HG02571 (cell line): ENCODE results near the gene IL31.
"Not testable (repeated sequence)": the region's sequence is repeated elsewhere in the genome, so short reads cannot be mapped to it uniquely, and the experiment has no call there.

Experiments used
- ATAC-seq: cut with Tn5 transposase; IDR thresholded peaks from one replicate; pipeline ENCODE4 v1.9.1; 2021; ENCODE audit warnings: mild to moderate bottlenecking, moderate library complexity; ENCODE audit not compliant: unreplicated experiment

IL31 gene

GRCh38 chr12:122194804-122195203 is 20.8 kb upstream of the IL31 start:
- ATAC-seq = no peak

DNA sequence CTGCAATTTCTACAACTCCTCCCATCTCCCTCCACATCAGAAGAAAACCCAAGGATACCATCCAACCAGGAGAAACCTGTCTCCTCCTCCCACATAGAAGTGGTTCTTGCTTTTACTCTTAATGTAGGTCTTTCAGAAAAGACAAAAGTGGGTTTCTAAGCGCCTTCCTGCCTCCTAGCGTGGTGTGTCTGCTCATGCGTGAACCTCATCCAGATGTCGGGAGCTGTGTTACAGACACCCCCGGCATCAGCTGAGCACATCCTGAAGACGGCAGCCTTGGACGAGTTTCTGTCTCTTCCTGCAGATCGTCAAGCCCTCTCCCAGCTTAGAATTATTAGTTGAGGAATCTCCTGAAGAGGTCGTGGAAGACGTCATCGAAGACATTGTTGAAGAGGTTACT is 18.4 kb upstream of the IL31 start:
- ATAC-seq = no peak

DNA sequence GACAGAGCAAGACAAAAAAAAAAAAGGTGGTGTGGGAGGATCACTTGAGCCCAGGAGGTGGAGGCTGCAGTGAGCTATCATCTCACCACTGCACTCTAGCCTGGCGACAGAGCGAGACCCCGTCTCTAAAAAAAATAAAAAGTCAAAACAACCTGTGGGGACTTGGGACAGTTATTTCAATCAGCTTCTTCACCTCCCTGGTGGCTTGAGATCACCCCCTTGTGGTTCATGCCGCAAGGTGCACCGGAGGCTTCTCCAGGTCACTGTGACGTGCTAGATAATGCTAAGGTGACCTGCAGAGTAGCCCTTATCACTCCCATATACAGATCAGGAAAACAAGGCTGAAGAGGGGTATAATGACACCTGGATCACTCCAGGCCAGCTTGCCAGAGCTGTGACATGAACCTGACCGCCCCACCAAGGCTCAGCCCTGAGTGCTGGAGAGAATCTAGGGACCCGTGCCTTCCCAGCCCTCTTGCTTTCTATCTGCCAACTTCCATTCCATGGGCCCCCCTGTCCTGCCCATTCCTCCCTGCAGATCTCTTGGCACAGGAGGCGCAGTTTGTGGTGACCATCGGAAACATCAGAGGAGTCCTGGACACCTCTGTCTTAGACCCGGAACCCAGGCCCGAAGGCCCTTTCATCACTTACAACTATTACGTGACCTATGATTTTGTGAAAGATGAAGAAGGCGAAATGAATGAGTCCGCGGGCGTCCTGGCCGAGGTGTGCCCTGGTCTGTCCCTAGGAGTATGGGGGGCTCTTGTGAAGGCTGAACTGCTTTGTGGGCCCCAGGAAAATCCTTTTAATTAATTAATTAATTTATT is 17.0 kb upstream of the IL31 start:
- no peak for ATAC-seq

- no peak for ATAC-seq
These were observed 15.8 kb upstream of the IL31 start for GRCh38 chr12:122189626-122190475.

- no peak for ATAC-seq
These were observed 13.4 kb upstream of the IL31 start for GRCh38 chr12:122187466-122187865.

DNA sequence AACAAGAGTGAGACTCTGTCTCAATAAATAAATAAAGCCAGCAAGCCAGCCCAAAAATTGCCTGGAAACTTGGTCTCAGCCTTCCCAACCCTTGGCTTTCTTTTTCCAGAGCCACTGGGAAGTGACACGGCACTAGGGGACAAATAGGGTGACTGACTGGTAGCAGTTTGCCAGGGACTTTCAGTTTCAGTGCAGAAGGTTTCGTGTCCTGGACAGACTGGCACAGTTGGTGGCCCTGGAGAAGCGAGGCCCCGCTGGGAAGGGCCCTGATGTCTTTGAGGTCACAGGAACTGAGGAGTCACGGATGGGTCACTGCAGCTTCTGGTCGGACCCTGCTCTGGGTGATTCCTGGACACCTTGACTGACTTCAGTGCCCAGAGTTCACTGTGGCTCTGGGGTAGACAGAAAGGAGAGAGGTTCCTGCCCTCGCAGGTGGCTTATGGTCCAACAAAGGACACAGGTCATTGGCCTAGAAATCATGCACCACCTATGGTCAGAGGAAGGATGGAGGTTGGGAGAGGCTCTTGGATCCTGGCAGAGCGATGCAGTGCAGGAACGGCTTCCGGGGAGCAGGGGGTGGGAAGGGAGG is 11.6 kb upstream of the IL31 start:
- ATAC-seq = no peak

DNA sequence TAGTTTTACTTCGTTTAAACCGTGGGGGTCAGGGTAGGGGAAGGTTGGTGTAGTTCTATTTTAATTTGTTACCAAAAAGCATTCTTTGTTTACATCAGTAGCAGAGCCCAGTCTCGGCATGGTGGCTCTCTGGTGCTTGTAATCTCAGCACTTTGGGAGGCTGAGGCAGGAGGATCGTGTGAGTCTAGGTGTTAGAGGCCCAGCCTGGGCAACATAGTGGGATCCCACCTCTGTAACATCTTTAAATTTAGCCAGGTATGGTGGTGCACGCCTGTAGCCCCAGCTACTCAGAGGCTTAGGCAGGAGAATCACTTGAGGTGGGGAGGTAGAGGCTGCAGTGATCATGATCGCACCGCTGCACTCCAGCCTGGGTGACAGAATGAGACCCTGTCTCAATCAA is 11.1 kb upstream of the IL31 start:
- ATAC-seq = no peak

DNA sequence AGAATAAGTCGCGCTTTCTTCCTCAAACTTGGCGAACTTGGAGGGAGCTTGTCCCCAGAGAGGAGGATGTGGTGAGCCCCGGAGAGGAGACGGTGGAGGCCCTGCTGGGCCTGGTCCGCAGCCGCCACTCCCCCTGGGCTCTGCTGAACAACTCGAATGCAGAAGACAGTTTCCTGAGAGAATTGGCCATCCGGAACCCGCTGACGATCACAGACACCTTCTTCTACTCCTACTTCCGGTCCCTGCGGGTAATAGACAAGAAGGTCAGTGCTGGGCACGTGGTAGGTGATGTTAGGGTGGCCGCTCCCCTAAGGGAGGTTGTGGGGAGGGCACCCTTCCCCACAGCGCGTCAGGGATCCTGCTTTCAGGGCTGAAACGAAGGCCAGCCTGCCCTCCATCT is 10.5 kb upstream of the IL31 start:
- ATAC-seq = no peak

- ATAC-seq = no peak
These were observed 9.5 kb upstream of the IL31 start for GRCh38 chr12:122183588-122183940.

DNA sequence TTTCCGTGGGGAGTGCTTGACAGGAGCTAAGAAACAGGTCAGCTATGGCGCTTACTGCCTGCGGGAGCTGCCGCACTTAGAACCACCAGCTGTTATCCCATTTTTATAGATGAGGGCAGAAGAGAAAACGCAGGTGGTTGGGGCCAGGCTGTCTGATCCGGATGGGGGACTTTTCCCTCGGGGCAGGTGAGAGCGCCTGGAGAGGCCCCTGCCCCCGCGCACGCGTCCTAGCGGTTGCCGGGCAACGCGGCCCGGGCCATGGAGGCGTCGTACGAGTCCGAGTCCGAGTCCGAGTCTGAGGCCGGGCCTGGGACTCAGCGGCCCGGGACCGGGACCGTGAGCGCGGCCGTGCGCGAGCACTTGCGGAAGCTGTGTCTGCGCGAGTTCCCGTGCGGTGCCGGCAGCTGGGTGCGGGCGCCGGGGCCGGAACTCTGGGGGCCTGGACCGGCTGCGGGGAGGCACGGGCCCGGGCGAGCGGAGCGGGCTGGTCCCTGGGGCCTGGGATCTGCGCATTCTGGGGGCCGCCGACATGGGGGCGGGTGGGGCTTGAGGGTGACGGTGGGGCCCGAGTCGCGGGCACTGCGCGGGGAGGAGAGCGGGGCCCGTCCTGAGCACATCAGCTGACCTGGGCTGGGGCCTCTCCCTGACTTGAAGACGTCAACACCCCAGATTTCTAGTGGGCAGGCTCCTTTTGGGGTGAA is 9.0 kb upstream of the IL31 start, which contains the start of gene LRRC43:
TSS of gene LRRC43 (plus strand) at position 237 of the 701 bp plus-strand sequence. CDS start at position 259, 22 bp downstream.
- ATAC-seq = no peak

DNA sequence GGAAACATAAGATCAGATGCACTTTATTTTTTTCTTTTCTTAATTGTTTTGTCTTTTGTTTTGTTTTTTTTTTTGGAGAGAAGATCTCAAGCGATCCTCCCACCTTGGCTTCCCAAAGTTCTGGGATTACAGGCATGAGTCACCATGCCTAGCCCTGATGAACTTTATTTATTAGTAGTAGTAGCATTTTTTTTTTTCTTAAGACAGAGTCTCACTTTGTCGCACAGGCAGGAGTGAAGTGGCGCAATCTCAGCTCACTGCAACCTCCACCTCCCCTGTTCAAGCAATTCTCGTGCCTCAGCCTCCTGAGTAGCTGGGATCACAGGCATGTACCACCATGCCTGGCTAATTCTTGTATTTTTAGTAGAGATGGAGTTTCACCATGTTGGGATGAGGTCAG is 2.5 kb upstream of the IL31 start:
- ATAC-seq = not testable (repeated sequence)

DNA sequence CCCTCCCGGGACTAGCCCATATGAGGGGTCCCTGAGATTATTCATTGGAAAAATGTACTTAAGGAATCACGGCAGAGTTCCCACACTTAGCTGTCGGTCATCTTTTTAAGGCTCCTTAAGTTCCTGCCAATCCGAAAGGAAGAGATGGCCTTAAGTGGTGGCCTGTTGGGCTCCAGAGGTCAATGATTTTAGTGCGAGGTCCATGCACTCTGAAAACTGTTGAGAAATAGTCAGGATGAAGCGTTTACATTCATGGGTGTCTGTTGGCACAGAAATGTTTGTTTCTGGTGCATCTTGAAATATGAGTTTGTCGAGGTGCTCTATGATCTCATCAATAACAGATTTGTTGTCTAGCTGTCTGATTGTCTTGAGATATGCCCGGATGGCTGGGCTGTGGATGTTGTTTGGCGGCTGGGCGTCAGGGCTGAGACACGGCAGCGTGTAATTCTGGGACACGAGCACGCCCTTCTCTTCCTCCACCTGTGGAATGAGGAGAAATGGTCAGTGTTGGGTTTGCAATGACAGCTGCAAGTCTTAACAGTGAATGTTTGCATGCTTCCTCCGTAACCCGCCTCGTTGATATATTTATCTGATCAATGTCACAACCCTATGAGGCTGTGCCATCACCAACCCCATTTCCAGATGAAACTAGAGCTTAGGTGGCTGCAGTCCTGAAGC is 1.6 kb downstream of the IL31 start:
- no peak for ATAC-seq

DNA sequence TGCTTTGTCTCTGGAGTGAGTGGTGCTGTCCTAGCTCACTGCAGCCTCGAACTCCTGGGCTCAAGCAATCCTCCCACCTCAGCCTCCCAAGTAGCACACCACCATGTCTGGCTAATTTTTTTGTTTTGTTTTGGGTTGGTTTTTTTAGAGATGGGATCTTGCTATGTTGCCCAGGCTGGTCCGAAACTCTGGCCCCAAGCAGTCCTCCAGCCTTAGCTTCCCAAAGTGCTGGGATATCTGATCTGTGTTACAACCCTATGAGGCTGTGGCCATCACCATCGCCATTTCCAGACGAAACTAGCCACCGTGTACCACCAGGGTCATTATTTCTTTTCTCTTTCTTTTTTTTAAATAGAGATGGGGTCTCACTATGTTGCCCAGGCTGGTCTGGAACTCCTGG is 2.6 kb downstream of the IL31 start:
- ATAC-seq = no peak

GRCh38 chr12:122168492-122168891 is 5.5 kb downstream of the IL31 start:
- no peak for ATAC-seq

- ATAC-seq = no peak
These were observed 6.6 kb downstream of the IL31 start for GRCh38 chr12:122167356-122167925.

GRCh38 chr12:122166422-122167349 is 7.3 kb downstream of the IL31 start:
- ATAC-seq = no peak

DNA sequence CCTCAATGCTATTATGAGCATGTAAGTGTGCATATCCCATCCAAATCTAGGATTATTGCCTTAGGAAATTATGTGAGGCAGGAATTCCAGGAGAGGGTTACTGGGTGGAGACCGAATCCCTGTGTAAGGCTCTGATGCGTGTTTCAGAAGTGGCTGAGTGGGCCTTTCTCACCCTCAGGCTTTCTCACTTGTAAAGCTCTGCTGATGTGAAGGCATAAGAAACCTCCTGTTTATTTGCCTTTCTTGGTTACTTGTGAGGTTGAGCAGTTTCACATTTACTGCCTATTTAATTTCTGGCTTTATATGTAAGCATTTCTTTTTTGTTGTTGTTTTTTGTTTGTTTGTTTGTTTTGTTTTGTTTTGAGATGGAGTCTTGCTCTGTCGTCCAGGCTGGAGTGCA is 11.0 kb downstream of the IL31 start:
- ATAC-seq = no peak

DNA sequence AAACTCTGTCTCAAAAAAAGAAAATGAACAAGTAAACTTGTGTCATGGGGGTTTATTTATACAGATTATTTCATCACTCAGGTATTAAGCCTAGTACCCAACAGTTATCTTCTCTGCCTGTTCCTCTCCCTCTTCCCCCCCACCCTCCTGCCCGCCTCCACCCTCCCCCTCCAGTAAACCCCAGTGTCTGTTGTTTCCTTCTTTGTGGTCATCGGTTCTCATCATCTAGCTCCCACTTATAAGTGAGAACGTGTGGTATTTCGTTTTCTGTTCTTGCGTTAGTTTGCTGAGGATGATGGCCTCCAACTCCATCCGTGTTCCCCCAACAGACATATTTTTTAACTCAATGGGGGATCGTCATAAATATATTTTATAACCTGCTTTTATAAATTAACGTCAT is 12.3 kb downstream of the IL31 start:
- ATAC-seq = no peak

GRCh38 chr12:122160761-122161160 is 13.3 kb downstream of the IL31 start:
- ATAC-seq = no peak
